IPS-11a (cell line): ENCODE measurements around the gene APOBEC3H.

Experiments used
- H3K4me3 ChIP-seq: one replicate; pipeline ENCODE4 v1.5.1; 2013; ENCODE audit warnings: low read depth, low read length, control low read depth

Gene APOBEC3H

GRCh38 chr22:39134366-39135091 lies 37.5 kb downstream of the APOBEC3H start:
- H3K4me3 ChIP-seq: no peak overlapping the region

GRCh38 chr22:39135092-39135896 lies 38.2 kb downstream of the APOBEC3H start:
- H3K4me3 ChIP-seq: no peak overlapping the region

DNA sequence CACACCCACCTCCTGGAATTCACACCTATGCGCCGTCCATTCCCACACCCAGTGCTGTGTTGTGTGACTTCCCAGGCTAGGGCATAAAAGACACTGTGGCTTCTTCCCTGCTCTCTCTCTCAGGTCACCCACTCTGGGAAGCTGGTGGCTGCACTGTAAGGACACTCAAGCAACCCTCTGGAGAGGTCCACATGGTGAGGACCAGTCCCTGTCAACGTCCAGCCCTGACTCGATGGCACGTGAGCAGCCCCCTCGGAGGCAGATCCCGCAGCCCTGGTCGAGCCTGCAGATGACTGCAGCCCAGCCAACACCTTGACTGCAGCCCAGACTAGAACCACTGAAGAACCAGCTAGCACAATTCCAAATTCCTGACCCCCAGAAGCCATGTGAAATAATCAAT lies 39.3 kb downstream of the APOBEC3H start:
- H3K4me3 ChIP-seq: no peak overlapping the region

DNA sequence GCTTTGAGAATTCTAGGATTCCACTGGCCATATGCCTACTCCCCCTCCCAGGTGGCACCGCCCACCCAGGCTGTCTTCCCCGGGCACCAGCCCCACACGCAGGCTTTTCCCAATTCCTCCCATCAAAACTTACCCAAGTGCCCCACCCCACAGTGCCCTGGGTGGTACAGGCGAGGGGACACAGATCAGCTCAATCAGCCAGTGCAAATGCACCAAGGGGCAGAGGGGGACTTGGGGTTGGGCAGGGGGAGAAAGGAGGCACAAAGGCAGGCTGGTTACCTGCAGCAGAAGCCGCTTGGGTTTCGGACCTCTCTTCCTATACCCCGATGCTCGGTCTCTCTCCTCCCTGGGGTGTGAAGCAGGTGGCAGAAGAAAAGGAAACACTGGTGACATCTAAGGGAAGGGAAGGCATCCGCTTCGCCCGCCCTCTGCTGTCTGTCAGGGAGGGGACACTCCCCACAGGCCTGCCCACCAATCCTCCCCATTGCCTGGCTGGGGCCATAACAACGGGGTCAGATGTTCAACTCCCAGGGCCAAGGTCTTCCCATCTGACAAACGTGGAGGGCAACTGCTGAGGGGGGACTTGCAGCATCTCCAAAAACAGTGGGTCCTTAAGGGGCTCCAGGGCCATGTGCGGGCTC lies 41.4 kb downstream of the APOBEC3H start:
- H3K4me3 ChIP-seq: no peak overlapping the region

GRCh38 chr22:39139933-39140332 lies 42.9 kb downstream of the APOBEC3H start:
- H3K4me3 ChIP-seq: no peak overlapping the region

GRCh38 chr22:39142088-39142680 lies 45.1 kb downstream of the APOBEC3H start:
- no peak overlapping the region for H3K4me3 ChIP-seq

GRCh38 chr22:39144101-39144767 lies 47.2 kb downstream of the APOBEC3H start:
- H3K4me3 ChIP-seq: peak overlapping the region; percentile 81

DNA sequence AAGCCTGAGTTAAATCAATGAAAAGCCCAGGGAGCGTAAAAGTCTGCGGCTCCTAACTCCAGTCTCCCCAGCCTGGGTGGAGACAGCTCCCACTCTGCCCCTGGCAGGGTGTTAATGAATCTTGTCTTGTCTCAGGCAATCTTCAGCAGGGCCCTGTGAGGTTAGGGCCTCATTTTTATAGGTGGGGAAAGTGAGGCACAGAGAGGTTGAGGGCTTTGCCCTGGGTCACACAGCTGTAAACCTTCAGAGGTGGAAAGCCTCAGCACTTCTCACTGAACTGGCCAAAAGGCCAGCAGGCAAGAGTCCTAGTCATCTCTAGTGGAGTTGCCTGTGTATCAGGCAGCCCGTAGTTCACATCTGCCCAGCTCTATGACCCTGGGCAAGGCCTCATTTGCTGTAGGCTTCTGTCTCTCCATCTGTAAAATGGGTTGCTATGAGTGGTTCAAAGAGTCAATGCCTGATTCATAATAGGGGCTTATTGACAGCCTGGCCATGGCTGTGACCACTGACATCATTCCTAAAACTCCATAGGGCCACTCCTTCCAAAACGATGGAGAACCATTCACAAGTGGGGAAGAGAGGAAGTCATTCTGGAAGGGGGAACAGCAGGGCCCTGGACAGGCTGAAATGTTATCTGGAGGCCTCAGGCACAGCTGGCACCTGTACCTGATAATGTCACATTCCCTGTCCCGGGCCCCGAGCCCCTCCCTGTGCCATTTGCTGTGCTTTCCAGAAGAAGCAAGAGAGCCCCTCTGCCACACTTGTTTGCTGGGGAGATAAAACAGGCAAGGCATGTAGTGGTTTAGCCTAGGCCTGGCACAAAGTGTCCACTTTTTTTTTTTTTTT lies 49.4 kb downstream of the APOBEC3H start:
- peak overlapping the region; percentile 81 for H3K4me3 ChIP-seq

DNA sequence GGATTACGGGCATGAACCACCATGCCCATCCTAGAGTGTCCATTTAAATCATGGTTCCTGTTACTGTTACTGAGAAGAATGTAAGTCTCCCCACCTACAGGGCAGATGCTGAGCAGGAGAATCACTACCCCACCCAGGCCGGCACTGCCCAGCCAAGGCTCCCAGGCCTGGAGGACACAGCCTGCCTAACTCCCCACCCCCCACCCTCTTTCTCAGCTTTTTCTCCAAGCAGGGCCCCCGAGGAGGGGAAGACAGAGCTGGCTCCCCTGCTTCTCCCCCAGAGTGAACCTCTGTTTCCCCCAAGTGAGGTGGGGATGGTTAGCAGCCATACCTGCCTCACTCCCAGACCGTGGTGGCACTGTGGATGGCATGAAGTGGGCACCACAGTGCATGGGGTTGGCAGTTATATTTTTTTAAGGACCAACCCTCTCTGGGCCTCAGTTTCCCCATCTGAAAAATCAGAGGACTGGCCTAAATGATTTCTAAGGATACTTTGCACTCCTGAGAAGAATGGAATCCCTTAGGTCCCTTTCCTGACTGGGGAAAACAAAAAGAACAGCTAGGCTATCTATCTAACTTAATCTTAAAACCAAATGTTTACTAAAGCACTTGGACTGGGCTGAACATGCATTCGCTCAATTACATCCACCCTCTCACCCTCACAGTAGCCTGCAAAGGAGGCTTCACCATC lies 50.4 kb downstream of the APOBEC3H start:
- H3K4me3 ChIP-seq: no peak overlapping the region

DNA sequence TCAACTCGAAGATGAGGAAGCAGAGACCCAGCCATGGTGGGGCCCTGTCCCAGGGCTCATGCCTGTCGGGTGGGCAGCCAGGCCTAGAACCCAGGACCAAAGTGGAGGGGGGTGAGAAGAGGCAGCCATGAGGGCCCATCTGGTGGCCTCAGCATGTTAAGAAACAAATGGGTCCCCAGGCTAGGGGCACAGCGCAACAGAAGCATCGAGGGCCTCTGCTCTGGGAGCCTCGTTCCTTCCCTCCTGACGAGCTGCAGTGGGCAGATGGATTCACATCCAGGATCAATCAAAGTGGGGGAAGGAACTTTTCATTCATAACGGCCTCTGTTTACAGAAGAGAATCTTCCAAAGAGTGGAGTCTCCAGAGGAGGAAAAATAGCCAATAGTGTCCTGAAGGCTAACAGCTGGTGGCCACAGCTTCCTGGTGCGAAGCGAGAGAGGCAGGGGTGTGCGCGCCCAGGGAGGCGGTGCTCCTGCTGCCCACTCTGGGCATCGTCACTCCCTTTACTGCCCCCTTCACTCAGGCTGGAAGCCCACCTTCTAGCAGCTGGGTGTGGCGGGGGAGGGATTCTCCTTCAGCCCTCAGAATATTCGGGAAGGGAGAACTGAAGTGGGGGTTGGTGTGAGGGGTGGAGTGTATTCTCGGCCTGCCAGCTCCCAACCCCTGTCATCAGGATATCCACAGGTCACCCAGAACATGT lies 51.1 kb downstream of the APOBEC3H start:
- H3K4me3 ChIP-seq: no peak overlapping the region

DNA sequence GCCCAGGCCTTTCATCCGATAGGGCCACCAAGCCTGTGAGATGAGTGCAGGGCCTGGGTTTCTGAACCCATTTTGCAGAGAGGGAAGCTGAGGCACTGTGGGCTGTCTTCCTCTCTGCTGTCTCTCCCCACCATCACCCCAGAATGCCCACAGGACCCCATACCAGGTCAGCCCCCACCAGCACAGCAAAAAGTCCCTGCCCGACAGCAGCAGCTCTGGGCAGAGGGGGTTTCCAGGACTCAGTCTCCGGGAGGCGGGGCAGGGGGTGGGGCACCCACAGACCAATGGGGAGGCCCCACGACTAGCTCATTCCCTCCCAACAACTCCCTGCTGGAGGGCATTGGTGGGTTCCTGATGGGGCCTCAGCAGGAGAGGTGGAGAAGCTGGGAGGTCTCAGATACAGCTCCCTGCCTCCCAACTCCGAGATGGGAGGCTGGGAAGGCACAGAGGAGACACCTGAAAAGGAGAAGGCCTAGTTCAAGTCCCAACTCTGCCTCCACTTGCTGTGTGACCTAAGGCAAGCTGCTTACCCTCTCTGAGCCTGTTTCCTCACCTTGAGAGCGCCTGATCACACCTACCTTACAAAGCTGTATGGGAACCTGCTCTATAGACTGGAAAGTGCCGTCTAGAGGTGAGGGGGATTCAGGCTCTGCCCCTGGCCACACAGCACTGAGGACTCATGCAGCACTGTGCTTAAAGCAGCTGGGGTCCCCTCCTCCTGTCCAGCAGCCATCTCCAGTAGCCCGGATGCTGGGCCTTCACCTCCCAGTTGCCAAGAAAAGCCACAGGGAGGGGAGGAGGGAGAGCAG lies 51.9 kb downstream of the APOBEC3H start:
- H3K4me3 ChIP-seq: no peak overlapping the region

GRCh38 chr22:39149915-39150847 lies 53.1 kb downstream of the APOBEC3H start:
- H3K4me3 ChIP-seq: no peak overlapping the region

DNA sequence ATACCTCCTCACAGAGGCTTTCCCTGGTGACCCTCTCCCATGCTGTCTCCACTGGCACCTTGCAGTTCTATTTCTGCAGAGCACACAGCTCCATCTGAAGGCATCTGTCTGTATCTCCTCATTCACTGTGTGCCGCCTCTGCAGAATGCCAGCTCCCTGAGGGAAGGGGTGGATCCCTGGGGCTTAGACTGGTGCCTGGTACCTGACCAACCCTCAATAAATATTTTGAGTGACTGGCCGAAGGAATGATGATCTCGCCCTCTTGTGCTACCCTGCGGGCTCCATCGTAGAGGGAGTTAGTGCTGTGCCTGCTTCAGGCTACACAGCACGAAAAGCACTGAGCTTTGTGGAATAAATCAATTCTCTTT lies 53.8 kb downstream of the APOBEC3H start:
- no peak overlapping the region for H3K4me3 ChIP-seq

DNA sequence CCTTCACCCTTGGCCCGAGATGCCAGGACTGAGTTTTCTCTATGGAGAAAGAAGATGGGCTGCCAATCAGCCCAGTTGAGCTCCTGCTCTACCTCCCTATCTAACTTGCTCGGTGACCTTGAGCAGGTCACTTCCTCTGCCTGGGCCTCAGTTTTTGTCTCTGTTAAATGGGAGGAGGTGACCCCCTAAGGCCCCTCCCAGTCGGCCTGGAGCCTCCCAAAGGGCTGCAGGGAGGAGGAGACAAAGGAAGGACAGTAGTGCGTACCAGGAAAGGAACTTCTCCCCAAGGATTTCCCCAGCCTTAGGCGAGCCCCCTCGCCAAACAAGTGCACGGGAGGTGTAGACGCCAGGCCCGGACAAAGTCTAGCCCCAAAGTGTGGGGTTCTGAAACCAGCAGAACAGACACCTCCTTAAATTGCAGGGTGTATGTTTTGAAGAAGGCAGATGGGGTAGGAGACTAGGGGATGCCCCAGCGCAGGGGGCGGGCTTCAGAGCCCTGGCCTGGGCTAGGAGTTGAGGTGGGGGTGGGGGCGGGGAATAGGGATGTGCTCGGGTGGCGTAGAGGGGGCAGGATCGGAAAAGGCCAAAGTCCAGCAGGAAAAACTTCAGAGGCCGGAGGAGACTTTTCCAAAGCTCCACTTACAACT lies 54.4 kb downstream of the APOBEC3H start:
- H3K4me3 ChIP-seq: no peak overlapping the region

DNA sequence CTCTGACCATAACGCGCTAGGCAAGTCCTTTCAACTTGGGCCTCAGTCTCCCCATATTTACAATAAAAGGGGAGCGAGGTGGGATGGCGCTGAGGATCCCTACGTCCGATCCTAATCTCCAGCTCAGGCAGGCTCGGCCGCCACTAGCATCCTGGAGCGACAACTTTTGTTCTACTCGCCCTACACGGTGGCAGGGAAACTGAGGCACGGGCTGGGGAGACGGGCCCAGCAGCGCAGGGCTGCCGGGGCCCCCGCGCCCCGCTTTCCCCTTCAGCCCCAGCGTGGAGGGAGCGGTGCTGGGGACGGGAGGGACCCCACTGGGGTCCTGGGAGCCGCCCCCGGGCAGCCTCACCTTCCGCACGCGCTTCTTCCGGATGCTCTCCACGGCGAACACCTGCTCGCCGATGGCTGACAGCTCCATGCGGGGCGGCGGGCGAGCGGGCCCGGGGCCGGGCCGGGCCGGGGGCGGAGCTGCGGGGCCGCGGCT lies 55.0 kb downstream of the APOBEC3H start:
- H3K4me3 ChIP-seq: peak overlapping the region; percentile 39

DNA sequence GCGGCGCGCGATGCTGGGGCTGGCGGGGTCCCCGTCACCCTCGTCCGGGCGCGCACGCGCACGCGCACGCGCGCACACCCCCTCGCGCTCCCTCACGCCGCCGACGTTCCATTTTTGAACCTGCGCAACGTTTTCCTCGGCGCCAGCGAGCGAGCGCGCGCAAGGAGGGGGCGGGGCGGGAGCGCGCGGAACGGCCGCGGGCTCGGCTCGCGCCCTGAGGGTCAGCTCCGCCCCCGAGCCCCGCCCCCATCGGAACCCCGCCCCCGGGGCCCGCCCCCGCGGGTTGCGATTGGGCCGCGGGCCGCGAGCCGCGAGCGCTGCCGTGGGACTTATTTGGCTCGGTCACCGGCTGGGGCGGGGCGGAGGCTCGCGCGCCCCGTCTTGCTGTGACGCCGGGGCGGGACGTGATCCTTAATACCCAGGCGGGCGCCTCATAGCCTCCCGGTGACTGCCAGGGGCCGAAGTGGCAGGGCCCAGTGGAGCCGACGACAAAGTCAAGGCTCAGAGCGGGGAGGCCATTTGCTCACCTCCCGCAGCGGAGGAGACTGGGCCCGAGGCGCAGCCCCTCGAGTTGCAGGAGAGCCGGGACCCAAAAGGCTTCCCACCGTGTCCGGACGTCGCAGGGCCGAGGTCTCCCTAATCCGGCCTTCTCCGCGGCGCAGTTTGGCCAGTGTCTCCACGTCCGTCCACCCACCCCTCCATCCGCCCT lies 55.6 kb downstream of the APOBEC3H start, which contains the start of gene CBX7:
Gene CBX7 (minus strand): TSS at position 170 of the 709 bp plus-strand sequence. CDS start 236 bp downstream, outside the sequence.
- peak within 1 kb of the TSS; percentile 43 for H3K4me3 ChIP-seq
